Loucy (cell line): ENCODE data around the gene ENTREP3.

Experiments
- H2AFZ ChIP-seq: fragments of 200-600 bp; sonication (generic); 2 replicates; pipeline ENCODE4 v1.6.0; 2016; ENCODE audit warnings: antibody characterized with exemption, mild to moderate bottlenecking, low read length, moderate library complexity
- H3F3A ChIP-seq: fragments of 200-600 bp; 2 replicates; pipeline ENCODE4 v1.6.0; 2016; ENCODE audit warnings: antibody characterized with exemption, low read depth, mild to moderate bottlenecking
- H3K27me3 ChIP-seq: fragments of 200-600 bp; sonication (generic); 2 replicates; pipeline ENCODE4 v1.6.1; 2014; ENCODE audit warnings: low read length, mild to moderate bottlenecking; ENCODE audit not compliant: insufficient read depth, poor library complexity, severe bottlenecking
- H3K36me3 ChIP-seq: fragments of 200-600 bp; sonication (generic); 2 replicates; pipeline ENCODE4 v1.6.1; 2016; ENCODE audit warnings: low read length; ENCODE audit not compliant: insufficient read depth
- H3K4me1 ChIP-seq: fragments of 200-600 bp; sonication (generic); 2 replicates; pipeline ENCODE4 v1.5.1; 2014; ENCODE audit warnings: low read length, mild to moderate bottlenecking; ENCODE audit not compliant: insufficient read depth, poor library complexity, severe bottlenecking
- H3K4me2 ChIP-seq: fragments of 200-600 bp; sonication (generic); 2 replicates; pipeline ENCODE4 v1.6.0; 2014; ENCODE audit warnings: antibody characterized with exemption, low read length, low read depth, mild to moderate bottlenecking; ENCODE audit not compliant: poor library complexity, severe bottlenecking
- H3K4me3 ChIP-seq: fragments of 200-600 bp; sonication (generic); 2 replicates; pipeline ENCODE4 v1.5.1; 2014; ENCODE audit warnings: low read length, mild to moderate bottlenecking, mixed read lengths; ENCODE audit not compliant: poor library complexity, severe bottlenecking
- H3K79me2 ChIP-seq: fragments of 200-600 bp; sonication (generic); 2 replicates; pipeline ENCODE4 v1.6.1; 2014; ENCODE audit warnings: low read length; ENCODE audit not compliant: insufficient read depth
- H3K9ac ChIP-seq: fragments of 200-600 bp; sonication (generic); 2 replicates; pipeline ENCODE4 v1.6.0; 2014; ENCODE audit warnings: mild to moderate bottlenecking, low read depth, low read length, moderate library complexity; ENCODE audit not compliant: poor library complexity, severe bottlenecking
- H3K9me2 ChIP-seq: fragments of 200-600 bp; sonication (generic); replicated peaks from 2 replicates; pipeline ENCODE4 v1.6.1; 2016; ENCODE audit warnings: low read depth, low read length, mixed read lengths
- H3K9me3 ChIP-seq: fragments of 200-600 bp; sonication (generic); 2 replicates; pipeline ENCODE4 v1.6.1; 2014; ENCODE audit warnings: mild to moderate bottlenecking, antibody characterized with exemption, low read length, low read depth; ENCODE audit not compliant: insufficient read depth
- H4K20me1 ChIP-seq: fragments of 200-600 bp; sonication (generic); 2 replicates; pipeline ENCODE4 v1.6.0; 2014; ENCODE audit warnings: antibody characterized with exemption, low read length, mild to moderate bottlenecking; ENCODE audit not compliant: insufficient read depth, poor library complexity, severe bottlenecking
- CTCF ChIP-seq: fragments of 200-600 bp; sonication (generic); conservative IDR thresholded peaks from 2 replicates; pipeline ENCODE4 v1.5.1; 2014; ENCODE audit warnings: mild to moderate bottlenecking, antibody characterized with exemption, low read length
- EZH2phosphoT487 ChIP-seq: fragments of 200-600 bp; IDR thresholded peaks from 2 replicates; pipeline ENCODE4 v1.6.1; 2018; ENCODE audit warnings: antibody characterized with exemption, mild to moderate bottlenecking, moderate library complexity, borderline replicate concordance

ENTREP3 gene

GRCh38 chr1:155261852-155262673 lies 6.8 kb upstream of the ENTREP3 start, which contains the start of gene SCAMP3:
TSS of gene SCAMP3 (minus strand) at chr1:155262360. CDS start at chr1:155262151, 209 bp downstream.
- peaks cover 44% of the 10 kb centered on the region; the same call in 1 of the 2 replicates for H3K36me3 ChIP-seq
- H3K9me3 ChIP-seq: no peaks in the 10 kb centered on the region
- H3K79me2 ChIP-seq: peaks cover 20% of the 10 kb centered on the region
- no peaks in the 10 kb centered on the region for H3K27me3 ChIP-seq
- H3F3A ChIP-seq: peaks cover 9% of the 10 kb centered on the region; the same call in 1 of the 2 replicates
- TF ChIP-seq CTCF (no peak), EZH2phosphoT487 (no peak)
- H3K4me3 ChIP-seq: peak within 1 kb of the TSS; percentile 81
- peaks cover 9% of the 10 kb centered on the region for H4K20me1 ChIP-seq
- H2AFZ ChIP-seq: peak within 1 kb of the TSS; percentile 76
- peak within 1 kb of the TSS; percentile 86 for H3K9ac ChIP-seq
- no peaks in the 10 kb centered on the region for H3K9me2 ChIP-seq
- H3K4me1 ChIP-seq: peaks cover 16% of the 10 kb centered on the region
- peak within 1 kb of the TSS; percentile 97 for H3K4me2 ChIP-seq

GRCh38 chr1:155261493-155261851 lies 6.2 kb upstream of the ENTREP3 start:
- peaks cover 39% of the 10 kb centered on the region; the same call in 1 of the 2 replicates for H3K36me3 ChIP-seq
- peaks cover 9% of the 10 kb centered on the region; the same call in 1 of the 2 replicates for H3F3A ChIP-seq
- TF ChIP-seq CTCF (no peak), EZH2phosphoT487 (no peak)
- H3K9me3 ChIP-seq: no peaks in the 10 kb centered on the region
- peak overlapping the region; percentile 81 for H3K4me3 ChIP-seq
- H3K4me1 ChIP-seq: peaks cover 16% of the 10 kb centered on the region
- peaks cover 20% of the 10 kb centered on the region for H3K79me2 ChIP-seq
- no peaks in the 10 kb centered on the region for H3K9me2 ChIP-seq
- H3K9ac ChIP-seq: peak overlapping the region; percentile 86
- peak overlapping the region; percentile 97 for H3K4me2 ChIP-seq
- peaks cover 9% of the 10 kb centered on the region for H4K20me1 ChIP-seq
- H3K27me3 ChIP-seq: no peaks in the 10 kb centered on the region
- H2AFZ ChIP-seq: no peak overlapping the region

- Histone ChIP-seq H3K4me1 (peaks cover 16% of the 10 kb centered on the region), H3K9ac (peak overlapping the region; percentile 86), H3K4me3 (peak overlapping the region; percentile 81), H4K20me1 (peaks cover 9% of the 10 kb centered on the region), H3K36me3 (peaks cover 29% of the 10 kb centered on the region; the same call in 1 of the 2 replicates), H3K4me2 (peak overlapping the region; percentile 97), H3F3A (peaks cover 9% of the 10 kb centered on the region; the same call in 1 of the 2 replicates), H3K9me3 (no peaks in the 10 kb centered on the region), H3K27me3 (no peaks in the 10 kb centered on the region), H3K79me2 (peaks cover 20% of the 10 kb centered on the region), H3K9me2 (no peaks in the 10 kb centered on the region), H2AFZ (no peak overlapping the region)
- TF ChIP-seq CTCF: no peak
- no peak for TF ChIP-seq EZH2phosphoT487
Observed at GRCh38 chr1:155260276-155260675, 5.0 kb upstream of the ENTREP3 start.
